ENCODE data around the gene PPIL6.

The PPIL6 gene

DNA sequence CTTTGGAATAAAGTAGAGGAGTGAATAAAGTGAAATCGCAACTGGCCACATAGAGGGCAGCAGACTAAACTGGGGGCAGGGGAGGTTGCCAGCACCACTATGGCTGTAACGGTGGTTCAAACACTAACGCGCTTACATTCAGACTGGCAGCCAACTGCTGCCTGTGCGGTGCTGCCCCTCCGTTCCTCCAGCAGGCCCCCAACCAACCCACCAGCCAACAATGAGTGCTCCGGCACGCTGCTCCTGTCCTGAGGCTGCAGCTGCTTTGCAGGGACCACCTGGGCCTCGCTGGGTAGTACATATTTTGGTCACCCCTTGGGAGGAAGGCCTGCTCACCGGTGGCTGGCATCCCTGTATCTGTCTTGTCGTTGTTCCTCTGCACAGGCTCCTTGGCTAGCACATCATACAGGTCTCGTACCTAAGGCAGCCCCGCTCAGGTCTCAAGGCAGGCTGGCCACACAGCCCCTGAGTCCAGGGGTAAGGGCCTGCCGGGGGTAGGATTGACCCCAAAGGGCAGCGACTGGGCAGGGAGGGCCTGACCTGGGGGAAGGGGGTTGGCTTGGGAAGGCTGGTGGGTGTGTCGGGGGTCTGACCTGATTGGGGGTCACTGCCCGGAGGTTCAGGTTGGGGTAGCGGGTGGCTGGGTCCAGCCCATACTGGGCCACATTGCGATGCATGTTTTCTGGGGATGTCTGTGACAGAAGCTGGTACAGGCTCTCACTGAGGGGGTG is 8.8 kb upstream of the PPIL6 start:
- DNase-seq: no peak

DNA sequence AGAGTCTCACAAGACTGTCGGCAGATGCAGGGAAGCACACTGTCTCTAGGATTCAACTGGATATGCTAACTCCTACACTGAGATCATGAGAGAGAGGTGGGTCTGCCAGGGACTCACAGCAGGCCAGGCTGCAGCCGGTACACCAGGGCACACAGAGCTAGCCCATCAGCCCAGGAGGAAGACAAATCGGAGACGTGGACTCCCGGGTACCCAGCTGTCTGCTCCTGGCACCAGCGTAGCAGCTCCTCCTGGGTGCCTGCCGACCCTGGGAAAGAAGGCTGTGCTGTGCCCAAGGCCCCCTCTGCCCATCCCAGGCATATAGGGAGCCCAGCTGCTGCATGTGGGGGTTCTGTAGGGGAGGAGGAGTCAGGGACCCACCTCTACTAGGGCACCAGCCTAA is 8.2 kb upstream of the PPIL6 start:
- DNase-seq: no peak

DNA sequence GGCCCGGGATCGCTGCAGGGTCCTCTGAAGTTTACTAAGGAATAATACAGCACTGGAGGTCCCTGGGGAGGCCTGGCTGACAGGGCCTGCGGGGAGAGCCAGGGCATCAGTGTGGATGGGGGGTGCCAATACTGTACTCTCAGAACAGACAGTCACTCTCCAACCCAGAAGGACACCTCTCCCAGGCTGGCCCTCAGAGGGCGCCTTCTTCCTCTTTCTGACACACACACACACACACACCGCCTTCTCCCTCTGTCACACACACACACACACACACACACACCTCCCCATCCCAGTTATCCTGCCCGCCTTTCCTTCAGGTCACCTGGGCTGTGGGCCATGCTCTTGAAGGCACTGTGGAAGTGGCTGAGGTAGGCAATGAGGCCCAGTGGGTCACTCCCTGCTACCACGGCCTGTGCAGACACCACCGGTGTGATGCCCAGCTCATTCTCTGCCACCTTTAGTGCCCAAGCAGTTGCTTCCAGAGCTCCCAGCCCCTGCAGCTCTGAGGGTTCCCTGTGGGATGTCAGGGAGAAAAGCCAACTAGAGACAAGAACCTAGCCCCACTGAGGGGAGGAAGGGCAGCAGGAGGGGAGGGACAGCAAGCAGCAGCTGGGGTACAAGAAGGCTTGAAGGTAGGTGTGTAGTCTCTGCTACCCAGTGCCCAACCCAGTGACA is 7.6 kb upstream of the PPIL6 start:
- no peak for DNase-seq

DNA sequence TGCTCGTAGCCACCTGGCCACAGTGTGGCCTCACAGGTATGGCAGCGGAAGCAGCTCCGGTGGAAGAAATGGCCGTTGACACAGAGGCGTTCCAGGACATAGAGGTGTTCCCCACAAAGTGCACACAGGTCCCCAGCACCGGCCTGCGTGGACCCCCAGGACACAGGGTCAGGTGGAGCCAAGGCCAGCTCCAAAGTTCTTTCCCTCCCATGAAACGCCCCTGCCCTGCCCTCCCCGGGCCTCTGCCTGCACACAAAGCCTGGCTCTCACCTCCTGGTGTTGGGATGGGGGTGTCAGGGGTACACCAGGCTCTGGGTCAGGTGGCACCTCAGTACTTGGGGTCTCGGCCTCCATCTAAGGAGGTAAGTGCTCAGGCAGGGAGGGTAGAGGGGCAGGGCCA is 6.7 kb upstream of the PPIL6 start:
- no peak for DNase-seq

DNA sequence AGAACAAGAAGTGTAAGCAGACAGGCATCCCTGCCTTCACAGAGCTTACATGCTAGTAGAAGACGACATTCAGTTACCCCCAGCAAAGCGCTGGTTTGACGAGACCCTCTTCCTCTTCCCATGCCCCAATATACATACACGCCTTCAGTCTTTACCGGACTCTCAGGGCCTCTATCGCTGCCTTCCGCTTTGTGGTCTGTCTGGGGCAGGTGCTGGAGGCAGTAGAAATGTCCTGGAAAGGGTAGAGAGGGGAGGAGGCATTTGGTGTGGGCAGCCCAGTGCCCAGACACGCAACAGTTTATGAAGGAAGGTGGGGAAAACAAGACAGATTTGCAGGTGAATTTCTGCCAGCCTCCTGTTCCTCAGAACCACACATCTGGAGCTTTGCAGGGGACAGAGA is 6.1 kb upstream of the PPIL6 start:
- DNase-seq: no peak

DNA sequence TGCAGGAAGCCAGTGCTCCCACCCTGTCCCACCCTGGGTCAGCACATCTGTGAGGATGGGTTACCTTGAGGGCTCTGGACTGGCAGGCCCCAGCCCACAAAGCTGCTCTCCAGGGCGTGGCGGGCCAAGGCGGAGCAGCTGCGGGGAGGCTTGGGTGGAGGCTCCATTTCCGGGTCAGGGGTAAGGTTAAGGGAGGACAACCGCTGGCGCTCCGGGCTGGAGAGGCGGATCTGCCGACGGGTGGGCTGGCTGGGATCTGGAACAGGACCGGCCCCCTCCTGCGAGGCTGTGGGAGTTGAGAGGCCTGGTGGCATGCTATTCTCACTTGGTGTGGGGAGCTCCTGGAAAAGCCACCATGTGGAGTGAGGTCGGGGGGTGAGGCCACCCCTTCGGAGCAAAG is 5.6 kb upstream of the PPIL6 start:
- DNase-seq: no peak

DNA sequence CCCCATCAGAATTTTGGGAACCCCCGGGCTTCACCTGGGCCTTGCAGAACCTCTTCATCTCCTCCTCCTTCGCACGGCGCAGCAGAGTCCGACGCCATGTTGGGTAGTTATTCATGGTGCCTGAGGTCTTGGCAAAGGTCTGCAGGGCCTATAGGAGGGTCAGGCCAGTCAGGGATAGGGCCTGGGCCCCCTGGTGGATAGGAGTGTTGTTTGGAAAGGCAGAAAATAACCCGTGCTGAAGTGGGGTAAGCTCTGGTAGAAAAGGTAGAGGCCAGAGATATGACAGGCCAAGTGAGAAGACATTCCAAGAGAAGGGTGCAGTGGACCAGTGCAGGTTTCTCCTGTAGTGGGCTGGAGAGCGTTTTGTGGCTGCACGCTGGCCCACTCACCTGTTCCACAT is 5.0 kb upstream of the PPIL6 start:
- DNase-seq: no peak

DNA sequence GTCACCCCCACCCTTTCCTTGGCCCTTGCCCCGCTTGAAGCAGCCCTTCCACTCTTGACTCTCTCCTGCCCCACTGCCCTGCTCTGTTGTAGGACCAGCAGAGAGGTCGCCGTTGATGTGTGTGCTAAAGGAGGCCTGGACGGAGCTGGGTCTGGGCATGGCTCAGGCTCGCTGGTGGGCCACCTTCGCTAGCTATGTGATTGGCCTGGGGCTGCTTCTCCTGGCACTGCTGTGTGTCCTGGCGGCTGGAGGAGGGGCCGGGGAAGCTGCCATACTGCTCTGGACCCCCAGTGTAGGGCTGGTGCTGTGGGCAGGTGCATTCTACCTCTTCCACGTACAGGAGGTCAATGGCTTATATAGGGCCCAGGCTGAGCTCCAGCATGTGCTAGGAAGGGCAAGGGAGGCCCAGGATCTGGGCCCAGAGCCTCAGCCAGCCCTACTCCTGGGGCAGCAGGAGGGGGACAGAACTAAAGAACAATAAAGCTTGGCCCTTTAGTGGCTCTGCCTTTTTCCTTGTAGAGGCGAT is 3.1 kb upstream of the PPIL6 start:
- DNase-seq: no peak

DNA sequence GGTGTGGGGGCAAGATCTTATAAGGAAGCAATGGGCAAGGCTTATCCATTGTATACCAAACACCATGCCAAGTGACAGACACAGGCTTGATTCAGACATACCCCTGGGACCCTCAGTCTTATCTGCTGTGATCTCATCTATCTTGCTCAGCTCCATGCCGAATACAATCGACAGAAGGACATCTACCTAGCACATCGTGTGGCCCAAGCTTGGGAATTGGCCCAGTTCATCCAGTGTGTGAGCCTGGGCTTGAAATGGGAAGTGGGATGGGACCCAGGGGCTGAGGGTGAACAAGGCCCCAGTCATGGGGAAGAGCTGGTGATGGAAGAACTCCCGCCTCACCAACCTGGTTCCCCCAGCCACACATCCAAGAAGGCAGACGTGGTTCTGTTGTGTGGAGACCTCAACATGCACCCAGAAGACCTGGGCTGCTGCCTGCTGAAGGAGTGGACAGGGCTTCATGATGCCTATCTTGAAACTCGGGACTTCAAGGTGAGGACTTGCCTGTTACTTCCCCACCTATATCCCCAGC is 2.0 kb upstream of the PPIL6 start:
- no peak for DNase-seq

DNA sequence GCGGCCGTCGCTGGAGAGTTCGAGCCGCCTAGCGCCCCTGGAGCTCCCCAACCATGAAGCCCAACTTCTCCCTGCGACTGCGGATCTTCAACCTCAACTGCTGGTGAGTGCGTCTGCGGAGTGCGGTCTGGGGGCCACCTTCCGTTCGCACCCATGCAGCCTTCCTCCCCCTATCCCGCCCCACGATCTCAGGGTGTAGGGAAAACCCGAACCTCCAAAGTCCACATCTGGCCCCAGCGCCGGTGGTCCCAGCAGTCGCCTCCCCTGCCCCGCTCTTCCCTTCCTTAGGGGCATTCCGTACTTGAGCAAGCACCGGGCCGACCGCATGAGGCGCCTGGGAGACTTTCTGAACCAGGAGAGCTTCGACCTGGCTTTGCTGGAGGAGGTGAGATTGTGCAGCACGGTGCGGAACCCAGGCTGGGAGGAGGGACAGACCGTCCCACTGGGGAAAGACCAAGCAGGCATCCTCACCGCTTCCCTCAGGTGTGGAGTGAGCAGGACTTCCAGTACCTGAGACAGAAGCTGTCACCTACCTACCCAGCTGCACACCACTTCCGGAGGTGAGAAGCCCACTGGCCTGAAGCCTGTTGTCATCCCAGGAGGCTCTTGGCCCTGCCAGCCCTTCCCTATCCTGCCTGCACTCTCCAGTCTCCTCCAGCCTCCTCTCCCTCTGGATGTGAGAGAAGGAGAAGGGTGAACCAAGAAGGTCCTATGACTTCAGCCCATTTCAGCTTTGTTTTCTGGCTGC is 815 bp upstream of the PPIL6 start:
- DNase-seq: peak; percentile 50

DNA sequence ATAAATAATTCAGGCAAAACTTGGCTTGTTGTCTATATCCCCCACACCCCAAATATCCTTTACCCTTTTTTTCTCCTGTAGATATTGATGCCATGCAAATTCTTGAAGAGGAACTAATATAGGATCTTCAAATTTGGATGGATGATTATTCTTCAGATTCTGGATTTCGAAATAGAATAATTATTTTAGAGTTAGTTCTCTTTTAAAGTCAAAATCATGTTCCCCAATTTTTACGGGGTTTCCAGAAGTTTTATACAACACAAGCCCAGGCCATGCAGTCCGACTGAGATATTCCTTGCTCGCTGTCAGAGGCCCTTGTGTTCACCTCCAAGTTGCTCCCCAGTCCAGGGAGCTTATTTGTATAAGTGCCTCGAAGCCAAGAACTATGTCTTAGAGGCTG is 4.4 kb downstream of the PPIL6 start:
- no peak for DNase-seq

DNA sequence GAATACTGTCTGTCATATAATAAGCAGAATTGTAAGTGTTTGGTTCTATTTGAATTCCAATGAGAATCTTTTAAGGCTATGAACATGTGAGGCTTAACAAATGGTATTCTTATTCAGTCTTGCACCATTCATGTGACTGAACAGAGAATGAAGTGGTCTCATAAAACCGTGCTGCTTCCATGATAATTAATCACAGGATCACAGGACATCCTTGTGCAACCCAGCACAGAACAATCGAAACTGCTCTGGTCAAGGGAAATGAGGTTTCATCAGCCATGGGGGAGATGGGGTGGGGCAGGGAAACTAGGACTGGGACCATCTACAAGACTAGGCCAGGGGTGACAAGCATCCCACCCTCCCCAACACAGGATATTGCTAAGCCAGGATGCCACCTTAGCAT is 6.0 kb downstream of the PPIL6 start:
- no peak for DNase-seq

DNA sequence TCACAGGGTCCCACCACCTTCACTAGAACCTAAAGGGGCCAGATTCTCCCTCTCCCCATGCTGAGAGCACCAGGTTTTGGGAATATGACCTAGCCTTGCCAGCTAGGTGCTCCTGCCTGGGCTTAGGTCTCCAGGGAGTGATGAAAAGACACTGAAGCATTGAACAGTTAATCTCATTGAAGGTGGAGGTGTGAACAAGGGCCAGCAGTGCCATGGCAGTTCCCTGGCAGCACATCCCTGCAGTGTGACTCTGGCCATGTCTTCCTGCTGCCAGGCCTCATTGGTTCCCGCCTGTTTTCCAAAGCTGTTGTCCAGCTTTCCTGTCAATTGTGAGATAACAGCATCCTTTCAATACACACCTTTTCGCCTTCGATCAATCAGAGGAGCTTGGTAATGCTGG is 10.9 kb downstream of the PPIL6 start:
- DNase-seq: no peak

DNA sequence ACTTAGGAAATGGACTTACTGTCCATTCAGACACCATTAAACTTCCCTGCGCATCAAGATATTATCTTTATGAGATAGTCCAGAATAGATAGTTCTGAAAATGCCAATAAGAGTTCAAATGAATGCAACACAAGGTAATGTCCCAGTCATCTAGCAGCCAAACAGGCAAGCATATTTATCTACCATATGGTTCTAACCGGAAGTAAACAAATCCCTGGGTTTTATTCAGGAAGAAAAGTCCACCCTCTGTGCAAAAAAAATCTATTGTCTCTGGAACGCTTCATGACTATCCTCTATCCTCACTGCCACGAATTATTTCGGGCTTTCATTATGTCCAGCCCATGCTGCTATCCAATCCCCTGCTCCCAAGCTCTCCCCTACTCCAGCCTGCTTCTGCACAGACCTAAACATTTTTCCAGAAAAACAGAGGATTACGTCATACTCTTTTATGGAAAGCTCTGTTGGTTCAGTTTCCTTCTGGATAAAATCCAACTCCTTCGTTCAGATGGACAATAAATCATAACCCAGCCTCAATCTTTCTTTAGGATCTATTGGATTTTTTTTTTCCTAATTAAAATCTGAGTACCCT is 11.4 kb downstream of the PPIL6 start:
- peak; percentile 60 for DNase-seq

DNA sequence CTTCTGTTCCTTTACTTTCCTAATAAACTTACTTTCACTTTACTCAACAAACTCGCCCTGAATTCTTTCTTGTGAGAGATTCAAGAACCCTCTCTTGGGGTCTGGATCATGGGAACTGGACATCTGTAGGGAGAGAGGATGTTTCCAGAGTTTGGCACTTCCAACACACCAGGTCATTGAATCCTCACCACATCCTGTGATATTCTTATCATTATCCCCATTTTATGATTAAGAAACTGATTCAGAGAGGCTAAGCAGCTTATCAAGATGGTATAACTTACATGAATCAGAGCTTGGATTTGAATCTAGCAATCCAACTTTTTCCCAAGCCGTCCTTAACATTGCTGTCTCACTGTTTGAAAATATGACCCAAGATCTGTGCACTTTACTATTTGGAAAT is 15.5 kb downstream of the PPIL6 start:
- DNase-seq: no peak

DNA sequence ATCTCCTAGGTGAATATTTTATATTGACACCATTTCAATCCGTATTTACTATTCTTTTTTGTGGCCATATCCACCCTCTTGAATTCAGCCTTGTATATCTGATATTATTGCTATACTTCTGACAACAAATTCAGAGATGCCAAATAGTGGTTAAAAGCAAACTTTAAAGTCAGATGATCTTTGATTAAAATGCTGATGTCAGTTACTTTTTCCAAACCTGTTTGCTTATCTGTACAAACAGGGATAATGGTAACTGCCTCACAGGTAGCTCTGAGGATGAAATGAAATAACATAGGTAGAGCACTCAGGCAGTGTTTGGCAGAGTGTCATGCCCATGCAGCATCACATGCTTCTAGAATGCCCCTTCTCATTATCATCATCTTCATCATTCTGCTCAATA is 19.2 kb downstream of the PPIL6 start:
- no peak for DNase-seq

DNA sequence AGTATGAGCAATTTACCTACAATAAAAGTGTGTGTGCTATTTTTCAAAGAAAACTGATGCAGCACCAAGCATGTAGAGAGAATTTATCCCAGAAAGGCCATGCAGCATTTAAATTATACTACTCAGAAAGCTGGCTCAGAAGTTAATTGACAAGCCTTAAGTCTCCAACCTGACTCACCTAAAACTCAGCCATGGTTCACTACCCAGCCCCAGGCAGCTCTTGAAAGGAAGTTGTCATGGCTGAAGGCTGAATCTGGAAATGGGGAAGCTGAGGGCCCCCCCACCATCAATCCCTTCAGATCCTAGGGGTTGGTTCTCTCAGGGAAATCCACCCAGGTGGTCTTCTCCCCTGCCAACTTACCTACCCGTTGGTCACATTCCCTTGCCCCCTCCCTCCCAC is 19.7 kb downstream of the PPIL6 start:
- DNase-seq: no peak

DNA sequence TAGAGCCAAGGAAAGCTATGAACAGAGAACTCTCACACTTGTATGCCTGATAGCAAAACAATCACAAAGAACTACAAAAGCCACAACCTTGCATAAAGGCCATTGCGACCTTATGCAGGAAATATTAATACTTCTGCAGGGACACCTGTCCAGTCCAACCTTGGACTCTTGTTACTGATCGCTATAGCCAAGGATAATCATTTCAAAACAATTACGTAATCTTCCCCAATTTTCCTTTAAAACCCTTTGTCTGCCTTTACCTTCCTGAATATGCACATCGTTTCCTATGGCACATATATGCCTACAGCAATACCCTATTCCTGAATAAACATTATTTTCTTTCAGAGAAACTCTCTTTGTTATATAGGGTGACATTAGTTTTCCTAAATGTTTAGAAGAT is 22.8 kb downstream of the PPIL6 start:
- no peak for DNase-seq

DNA sequence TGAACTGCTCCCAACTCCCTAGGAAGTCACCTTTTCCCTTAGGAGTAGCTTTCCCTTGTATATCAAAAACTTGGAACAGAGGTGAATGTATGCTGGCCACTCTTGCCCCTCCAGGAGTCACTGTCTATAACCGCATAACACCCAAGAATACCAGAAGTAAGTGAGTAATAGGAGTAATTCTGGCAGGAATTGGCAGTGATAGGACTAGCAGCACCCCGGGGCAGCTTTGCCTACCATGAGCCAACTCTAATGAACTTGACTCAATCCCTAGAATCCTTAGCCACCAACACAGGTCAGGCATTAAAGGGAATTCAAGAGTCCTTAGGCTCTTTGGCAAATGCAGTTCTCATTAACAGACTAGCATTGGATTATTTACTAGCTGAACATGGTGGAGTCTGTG is 29.4 kb downstream of the PPIL6 start:
- DNase-seq: no peak

DNA sequence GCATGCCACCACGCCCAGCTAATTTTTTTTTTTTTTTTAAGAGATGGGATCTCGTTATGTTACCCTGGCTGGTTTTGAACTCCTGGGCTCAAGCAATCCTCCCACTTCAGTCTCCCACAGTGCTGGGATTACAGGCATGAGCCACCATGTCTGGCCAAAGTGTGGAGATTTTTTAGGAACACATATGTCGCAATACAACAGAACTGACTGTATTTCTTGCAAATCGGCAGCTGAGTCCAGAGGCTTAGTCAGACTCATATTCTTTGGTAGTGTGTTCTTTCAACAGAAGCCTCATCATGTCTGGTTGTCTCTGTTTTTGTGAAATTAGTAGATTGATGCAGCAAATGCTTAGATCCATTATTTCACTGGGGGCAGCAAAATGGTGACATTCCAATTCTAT is 34.2 kb downstream of the PPIL6 start:
- no peak for DNase-seq

DNA sequence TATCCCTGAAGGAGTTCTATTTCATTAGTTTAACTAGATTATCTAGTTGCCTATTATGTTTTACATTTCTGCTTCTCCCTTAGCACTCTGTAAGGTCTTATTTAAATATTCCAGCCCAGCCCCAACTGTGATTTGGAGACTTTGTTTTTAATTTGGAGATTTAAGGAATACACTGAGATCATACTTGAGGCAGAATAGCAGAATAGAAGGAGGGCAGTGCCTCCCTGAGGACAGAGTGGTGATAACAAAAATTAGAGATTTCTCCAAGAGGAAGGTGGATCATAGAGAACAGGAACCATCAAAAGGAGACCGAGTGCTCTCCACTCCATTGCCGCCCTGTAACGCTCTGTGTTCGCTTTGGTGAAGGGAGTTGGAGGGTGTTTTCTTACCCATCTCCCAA is 43.4 kb downstream of the PPIL6 start:
- DNase-seq: no peak

DNA sequence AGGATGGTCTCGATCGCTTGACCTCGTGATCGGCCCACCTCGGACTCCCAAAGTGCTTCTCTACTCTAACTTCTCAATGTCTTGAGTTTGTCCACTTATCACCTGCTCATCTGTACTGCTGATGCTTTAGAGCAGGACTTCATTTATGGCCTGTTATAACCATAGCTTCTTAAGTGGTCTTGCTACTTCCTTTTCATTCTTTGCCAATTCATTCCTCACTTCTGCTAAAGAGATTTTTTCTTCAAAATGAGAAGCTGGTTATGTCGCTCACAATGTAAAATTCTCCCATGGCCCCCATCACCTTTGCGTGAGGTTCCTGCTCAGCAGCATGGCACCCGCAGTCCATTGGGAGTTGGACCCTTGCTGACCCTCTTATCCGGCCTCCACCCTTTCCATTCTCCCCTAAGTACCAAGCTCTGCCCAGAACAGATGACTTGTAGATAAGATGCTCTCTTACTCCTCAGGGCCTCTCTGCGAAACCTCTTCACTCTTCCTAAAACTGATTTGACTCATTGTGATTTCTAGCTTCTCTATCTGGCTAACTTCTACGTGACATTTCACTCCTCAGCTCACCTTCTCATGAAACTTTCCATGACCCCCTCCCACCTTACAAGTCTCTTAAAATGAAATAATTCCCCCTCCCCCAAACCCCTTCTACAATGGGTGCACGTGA is 44.2 kb downstream of the PPIL6 start:
- DNase-seq: no peak

DNA sequence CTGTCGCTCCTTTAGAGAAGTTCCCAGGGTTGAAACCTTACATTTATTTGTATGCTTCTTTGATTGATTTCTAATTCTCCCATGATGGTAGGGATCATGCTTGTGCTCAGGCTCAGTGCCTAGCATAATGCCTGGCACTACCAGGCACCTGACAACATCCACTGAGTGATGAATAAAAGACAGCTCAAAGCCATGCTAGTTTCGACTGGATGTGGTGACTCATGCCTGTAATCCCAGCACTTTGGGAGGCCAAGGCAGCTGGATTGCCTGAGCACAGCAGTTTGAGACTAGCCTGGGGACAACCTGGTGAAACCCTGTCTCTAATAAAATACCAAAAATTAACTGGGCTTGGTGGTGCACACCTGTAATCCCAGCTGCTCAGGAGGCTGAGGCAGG is 46.5 kb downstream of the PPIL6 start:
- peak; percentile 28 for DNase-seq

All from EL (cell line).